GM21360 (cell line): ENCODE measurements around the gene ROPN1B.

ENCODE experiments used
- ATAC-seq: cut with Tn5 transposase; IDR thresholded peaks from one replicate; pipeline ENCODE4 v1.9.1; 2021; ENCODE audit warnings: mild to moderate bottlenecking, moderate library complexity; ENCODE audit not compliant: unreplicated experiment

Gene ROPN1B

GRCh38 chr3:126026277-126026751 is 57.3 kb downstream of the ROPN1B start:
- no peak for ATAC-seq

GRCh38 chr3:126026761-126027160 is 57.8 kb downstream of the ROPN1B start:
- ATAC-seq: no peak

GRCh38 chr3:126028096-126028495 is 59.1 kb downstream of the ROPN1B start:
- no peak for ATAC-seq

- no peak for ATAC-seq
These were observed 60.3 kb downstream of the ROPN1B start for GRCh38 chr3:126029241-126029640.

- no peak for ATAC-seq
These were observed 61.5 kb downstream of the ROPN1B start for GRCh38 chr3:126030455-126030854.

- ATAC-seq: no peak
These were observed 63.0 kb downstream of the ROPN1B start for GRCh38 chr3:126031981-126032471.
